Measurements from ENCODE around the gene DNAJC13.
"Not testable (repeated sequence)": the region's sequence is repeated elsewhere in the genome, so short reads cannot be mapped to it uniquely, and the experiment has no call there.

Gene DNAJC13

GRCh38 chr3:132416807-132417694 is at the start of gene DNAJC13:
DNAJC13 (plus strand) TSS chr3:132417502; CDS start chr3:132434551, 17,049 bp downstream.
- peak; percentile 75 to 78 for DNase-seq (ENCODE audit: low read depth in 2 of 2)

- no peak for DNase-seq (ENCODE audit: low read depth in 2 of 2)
Measured at GRCh38 chr3:132368515-132368914, 48.8 kb upstream of the DNAJC13 start.

GRCh38 chr3:132368962-132369361 is 48.3 kb upstream of the DNAJC13 start:
- no peak for DNase-seq (ENCODE audit: low read depth in 2 of 2)

- DNase-seq (ENCODE audit: low read depth in 2 of 2) = not testable (repeated sequence)
Measured at GRCh38 chr3:132376945-132377354, 40.4 kb upstream of the DNAJC13 start.

- no peak for DNase-seq (ENCODE audit: low read depth in 2 of 2)
Measured at GRCh38 chr3:132378048-132378762, 39.1 kb upstream of the DNAJC13 start.

- DNase-seq (ENCODE audit: low read depth in 2 of 2) = no peak
Measured at GRCh38 chr3:132378846-132379245, 38.5 kb upstream of the DNAJC13 start.

- no peak for DNase-seq (ENCODE audit: low read depth in 2 of 2)
Measured at GRCh38 chr3:132380920-132381319, 36.4 kb upstream of the DNAJC13 start.

GRCh38 chr3:132381348-132381944 is 35.9 kb upstream of the DNAJC13 start:
- no peak for DNase-seq (ENCODE audit: low read depth in 2 of 2)

- DNase-seq (ENCODE audit: low read depth in 2 of 2) = no peak
Measured at GRCh38 chr3:132382267-132382666, 35.0 kb upstream of the DNAJC13 start.

- no peak for DNase-seq (ENCODE audit: low read depth in 2 of 2)
Measured at GRCh38 chr3:132382688-132383194, 34.6 kb upstream of the DNAJC13 start.

- no peak for DNase-seq (ENCODE audit: low read depth in 2 of 2)
Measured at GRCh38 chr3:132386259-132386658, 31.0 kb upstream of the DNAJC13 start.

GRCh38 chr3:132392675-132393074 is 24.6 kb upstream of the DNAJC13 start:
- not testable (repeated sequence) for DNase-seq (ENCODE audit: low read depth in 2 of 2)

- peak; percentile 27 to 42 for DNase-seq (ENCODE audit: low read depth in 2 of 2)
Measured at GRCh38 chr3:132394320-132394719, 23.0 kb upstream of the DNAJC13 start.

- no peak for DNase-seq (ENCODE audit: low read depth in 2 of 2)
Measured at GRCh38 chr3:132395126-132395525, 22.2 kb upstream of the DNAJC13 start.

GRCh38 chr3:132396255-132396654 is 21.0 kb upstream of the DNAJC13 start:
- DNase-seq (ENCODE audit: low read depth in 2 of 2) = no peak

- not testable (repeated sequence) for DNase-seq (ENCODE audit: low read depth in 2 of 2)
Measured at GRCh38 chr3:132396776-132397175, 20.5 kb upstream of the DNAJC13 start.

- no peak for DNase-seq (ENCODE audit: low read depth in 2 of 2)
Measured at GRCh38 chr3:132399054-132399929, 18.0 kb upstream of the DNAJC13 start.

GRCh38 chr3:132401255-132401654 is 16.0 kb upstream of the DNAJC13 start:
- no peak for DNase-seq (ENCODE audit: low read depth in 2 of 2)

GRCh38 chr3:132404276-132404675 is 13.0 kb upstream of the DNAJC13 start:
- no peak for DNase-seq (ENCODE audit: low read depth in 2 of 2)

- no peak for DNase-seq (ENCODE audit: low read depth in 2 of 2)
Measured at GRCh38 chr3:132405188-132405587, 12.1 kb upstream of the DNAJC13 start.

- no peak for DNase-seq (ENCODE audit: low read depth in 2 of 2)
Measured at GRCh38 chr3:132405609-132406299, 11.5 kb upstream of the DNAJC13 start.

All from fibroblast of skin of left biceps (primary cell).